H1 (cell line): ENCODE data around the gene SHLD1.

Experiments used
- BCL11A ChIP-seq, 2 experiments: IDR thresholded peaks; one replicate each; pipeline ENCODE4 v1.6.1; 2011; ENCODE audit warnings: low read depth in 2 of 2, low read length in 2 of 2, mild to moderate bottlenecking in 2 of 2
- CREB1 ChIP-seq: IDR thresholded peaks from 2 replicates; pipeline ENCODE4 v1.6.1; 2012; ENCODE audit warnings: inconsistent platforms
- CTCF ChIP-seq, 3 experiments: IDR thresholded peaks; 1 replicate in 2 of 3; 2 replicates in 1 of 3; pipeline versions ENCODE4 v1.5.1 to v1.6.1; 2011; ENCODE audit warnings: low read length in 3 of 3, mild to moderate bottlenecking in 3 of 3, inconsistent platforms in 2 of 3, low read depth in 1 of 3, moderate library complexity in 1 of 3; ENCODE audit not compliant: insufficient read depth in 1 of 3; ENCODE audit errors: control extremely low read depth in 1 of 3
- EP300 ChIP-seq, 2 experiments: IDR thresholded peaks; 1 replicate in 1 of 2; 2 replicates in 1 of 2; pipeline ENCODE4 v1.6.1; 2011 to 2012; ENCODE audit warnings: low read depth in 2 of 2, low read length in 2 of 2, mild to moderate bottlenecking in 2 of 2, borderline replicate concordance in 1 of 2, inconsistent platforms in 1 of 2, moderate library complexity in 1 of 2
- JUN ChIP-seq: IDR thresholded peaks from 2 replicates; pipeline ENCODE4 v1.6.1; 2011; ENCODE audit warnings: low read depth, mild to moderate bottlenecking, improper control_type of control experiment, low read length
- TBP ChIP-seq: IDR thresholded peaks from 2 replicates; pipeline ENCODE4 v1.6.1; 2011; ENCODE audit warnings: low read depth, low read length, improper control_type of control experiment

GRCh38 chr20:5757949-5758348 is 7.7 kb downstream of the SHLD1 start:
- TF ChIP-seq CTCF (IDR thresholded peaks at IDR 0.05; ENCODE audit: control extremely low read depth in 1 of 3, insufficient read depth in 1 of 3, low read depth in 1 of 3, low read length in 3 of 3) (peak in 2 of 3 experiments; percentile 23 to 38; a peak in 2 of 4 replicates), TBP (no peak), BCL11A (IDR thresholded peaks at IDR 0.05; ENCODE audit: low read depth in 2 of 2, low read length in 2 of 2) (no peak), CREB1 (no peak), JUN (no peak), EP300 (IDR thresholded peaks at IDR 0.05; ENCODE audit: borderline replicate concordance in 1 of 2, low read depth in 2 of 2, low read length in 2 of 2) (no peak)
